Psoas muscle (tissue), 8 donors: ENCODE data around the gene BAZ2B. TPM values are rescaled to one million over a fixed set of nuclear protein-coding genes. Genes with fewer than 3 reads are reported as not detected.
A peak's percentile ranks its signal among the peaks of the same experiment; 100 is the strongest.

Source experiments
- ATAC-seq, 4 donors: fragments of 200-7000 bp; cut with Tn5 transposase; one replicate each; pipeline ENCODE4 v1.9.1; 2020; ENCODE audit warnings: moderate library complexity in 3 of 4, mild to moderate bottlenecking in 2 of 4
- DNase-seq, 2 donors: peaks; one replicate each; pipeline ENCODE4 v3.0.0-alpha.2; 2020
- H3K27ac ChIP-seq: fragments of 200-600 bp; one replicate; pipeline ENCODE4 v1.8.0; 2022
- H3K27me3 ChIP-seq, 3 donors: fragments of 200-600 bp in 1 of 3; one replicate each; pipeline versions ENCODE4 v1.6.1 to v1.8.0; 2013 to 2022; ENCODE audit warnings: low read length in 2 of 3, mild to moderate bottlenecking in 2 of 3, moderate library complexity in 1 of 3; ENCODE audit not compliant: insufficient read depth in 3 of 3
- H3K36me3 ChIP-seq, 2 donors: fragments of 200-600 bp in 1 of 2; one replicate each; pipeline versions ENCODE4 v1.6.1 to v1.8.0; 2013 to 2022; ENCODE audit warnings: low read depth in 1 of 2, mild to moderate bottlenecking in 1 of 2, moderate library complexity in 1 of 2; ENCODE audit not compliant: insufficient read depth in 1 of 2
- H3K4me1 ChIP-seq: fragments of 200-600 bp; one replicate; pipeline ENCODE4 v1.8.0; 2022
- H3K4me3 ChIP-seq: fragments of 200-600 bp; one replicate; pipeline ENCODE4 v1.8.0; 2022; ENCODE audit warnings: mild to moderate bottlenecking
- H3K9me3 ChIP-seq: fragments of 200-600 bp; one replicate; pipeline ENCODE4 v1.8.0; 2022
- CTCF ChIP-seq: fragments of 200-600 bp; IDR thresholded peaks from one replicate; pipeline ENCODE4 v1.8.0; 2022; ENCODE audit warnings: antibody characterized with exemption
- WGBS, 3 donors: extraction: QIAGEN DNeasy Blood & Tissue Kit; methylation state at CpG; one replicate each; pipeline versions ENCODE4 v1.1.6 to v1.1.7; 2013; 5-methylcytosine and 5-hydroxymethylcytosine counted together
- intact Hi-C, 2 donors: fragments of 100-400 bp; cut with DNase I; formaldehyde crosslinking; loops; one replicate each; pipeline versions ENCODE4 v1.11.0 to v1.14.2; 2022
- polyA plus RNA-seq, 3 donors: library from polyadenylated mRNA; stranded (reverse); fragments of 200-250 nt; gene quantifications; one replicate each; pipeline ENCODE4 v1.2.3, GENCODE V29; 2013
- total RNA-seq, 4 donors: library from RNA; stranded (reverse); fragmentation: NEBNext Ultra II Directional in 2 of 4; extraction: Animal tissue kit (Norgen Biotek cat#: 25700) in 2 of 4; gene quantifications; one replicate each; pipeline versions ENCODE4 v1.2.1 to v1.2.4, GENCODE V29; 2021 to 2023
- donor health status: healthy with polysubstance abuse.
- donor health status: DM: no; HTN: no; CAD: no; lungs with moderate emphysema.
- donor health status: Bipolar disorder and iron deficiency.
- donor health status: healthy.
- donor health status: DM: yes; HTN: yes; CAD: no.
- donor health status: DM: no; HTN: no; CAD: no.
- donor health status: DM: no; HTN: no; CAD: no.
- donor health status: DM: yes; HTN: yes; CAD: no.

Gene BAZ2B
- total and polyA plus RNA-seq, 7 donors, result 7.5 to 27.0 (median 22.7) TPM

DNA sequence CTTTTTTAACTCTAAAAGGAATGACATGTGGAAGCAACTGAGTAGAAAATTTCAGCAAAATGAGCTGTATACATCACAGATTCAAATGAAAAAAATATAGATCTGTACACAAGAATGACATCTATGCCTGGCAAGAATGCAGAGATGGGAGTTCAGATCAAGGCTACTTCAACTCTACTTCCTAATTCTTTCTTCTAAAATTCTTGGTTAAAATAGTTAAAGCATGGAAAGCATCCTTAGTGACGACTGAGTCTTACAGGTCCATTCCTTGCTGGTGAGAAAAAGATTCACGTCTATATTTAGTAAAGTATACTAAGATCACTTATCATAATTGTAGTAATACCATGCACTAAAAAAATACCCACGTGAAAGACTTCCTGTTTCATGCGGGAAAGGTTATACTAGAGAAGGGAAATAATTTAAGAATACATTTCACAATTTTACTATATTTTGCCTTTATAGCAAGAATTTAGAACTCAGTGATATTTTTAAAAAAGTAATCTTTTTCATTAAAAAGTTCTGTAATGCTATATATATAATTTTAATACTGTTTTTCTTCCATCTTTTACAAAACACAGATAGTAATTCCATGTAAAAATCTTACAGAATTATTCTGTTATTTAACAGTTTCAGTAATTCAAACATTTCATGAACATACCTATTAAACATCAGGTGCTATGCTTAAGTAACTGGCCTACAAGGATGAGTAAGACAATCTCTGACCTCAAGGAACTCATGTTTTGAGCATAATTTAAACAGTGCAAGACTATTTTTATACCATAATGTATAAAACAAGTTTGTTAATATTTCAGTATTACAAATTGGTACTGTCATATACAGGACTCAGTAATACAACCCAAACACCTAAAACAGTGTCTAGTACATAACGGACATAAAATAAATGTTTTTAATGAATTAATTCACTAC, 159.6 kb downstream of the BAZ2B start:
- no peaks in the 10 kb centered on the region for H3K27me3 ChIP-seq
- intact Hi-C loops, result no loop called here
- no peak overlapping the region for H3K4me3 ChIP-seq
- DNase-seq, result no peak
- H3K4me1 ChIP-seq, result peaks cover 20% of the 10 kb centered on the region
- TF ChIP-seq CTCF, result no peak
- H3K36me3 ChIP-seq, result no peaks in the 10 kb centered on the region
- no peak overlapping the region for H3K27ac ChIP-seq
- H3K9me3 ChIP-seq, result no peaks in the 10 kb centered on the region
- peak in 1 of 4 donors; percentile 67 for ATAC-seq
- 31 to 55% (median 39%) methylated on average over 5 of the region's 5 CpGs for WGBS, 3 donors

- no peak overlapping the region for H3K4me3 ChIP-seq
- no peak overlapping the region for H3K27ac ChIP-seq
- H3K9me3 ChIP-seq, result no peaks in the 10 kb centered on the region
- intact Hi-C loops, result no loop called here
- no peak for ATAC-seq
- H3K27me3 ChIP-seq, result no peaks in the 10 kb centered on the region
- peaks cover 20% of the 10 kb centered on the region for H3K4me1 ChIP-seq
- TF ChIP-seq CTCF, result no peak
- DNase-seq, result no peak
- no peaks in the 10 kb centered on the region for H3K36me3 ChIP-seq
These were observed 160.9 kb downstream of the BAZ2B start for GRCh38 chr2:159455330-159455918.

DNA sequence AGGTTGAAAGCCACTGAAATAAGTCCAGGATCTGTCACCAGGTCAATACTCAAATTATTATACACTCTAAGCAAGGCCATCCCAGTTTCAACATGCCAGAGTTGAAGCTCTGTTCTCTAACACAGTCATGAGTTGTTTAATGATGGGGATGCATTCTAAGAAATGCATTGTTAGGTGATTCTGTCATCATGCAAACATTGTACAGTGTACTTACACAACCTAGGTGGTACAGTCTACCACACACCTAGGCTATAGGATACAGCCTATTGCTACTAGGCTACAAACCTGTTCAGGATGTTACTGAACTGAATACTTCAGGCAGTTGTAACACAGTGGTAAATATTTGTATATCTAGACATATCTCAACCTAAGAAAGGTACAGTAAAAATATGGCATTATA, 162.2 kb downstream of the BAZ2B start:
- Histone ChIP-seq H3K4me3 (no peak overlapping the region), H3K27ac (no peak overlapping the region), H3K27me3 (no peaks in the 10 kb centered on the region), H3K4me1 (peaks cover 15% of the 10 kb centered on the region), H3K36me3 (no peaks in the 10 kb centered on the region), H3K9me3 (no peaks in the 10 kb centered on the region)
- intact Hi-C loops, result no loop called here
- DNase-seq (no peak), ATAC-seq (peak in 1 of 4 donors; percentile 35)
- TF ChIP-seq CTCF, result no peak

- 85 to 90% (median 86%) methylated on average over 3 of the region's 3 CpGs for WGBS, 3 donors
- H3K36me3 ChIP-seq, result peaks cover 3 to 27% of the 10 kb centered on the region in 2 donors
- H3K27me3 ChIP-seq, result no peaks in the 10 kb centered on the region
- no peaks in the 10 kb centered on the region for H3K9me3 ChIP-seq
- DNase-seq (no peak), ATAC-seq (no peak)
- peaks cover under 1% of the 10 kb centered on the region for H3K4me1 ChIP-seq
- H3K4me3 ChIP-seq, result no peak overlapping the region
- no peak overlapping the region for H3K27ac ChIP-seq
- intact Hi-C loops, result no loop called here
- TF ChIP-seq CTCF, result no peak
These were observed 166.2 kb downstream of the BAZ2B start for GRCh38 chr2:159450180-159450579.
